Measurements from ENCODE around the gene ARSI. TPM values are rescaled to one million over a fixed set of nuclear protein-coding genes. Genes with fewer than 3 reads are reported as not detected.
A peak's percentile ranks its signal among the peaks of the same experiment; 100 is the strongest.

Gene ARSI
- total and polyA plus RNA-seq, 2 of the 13 experiments (the other 11 are each of a cell fraction or from before 2014, with no cell fraction given), result 4.2 to 33.9 TPM

- TF ChIP-seq MBNL3 (CRISPR knock-in tag; conservative IDR thresholded peaks at IDR 0.05) (no peak), ZSCAN12 (CRISPR knock-in tag; IDR thresholded peaks at IDR 0.05) (no peak), ZNF431 (CRISPR knock-in tag; IDR thresholded peaks at IDR 0.05; ENCODE audit: borderline replicate concordance, low read depth) (no peak), FOSL2 (CRISPR knock-in tag; IDR thresholded peaks at IDR 0.05) (peak; percentile 97), TARDBP (CRISPR knock-in tag; IDR thresholded peaks at IDR 0.05) (0 out of 2 replicates have a peak, but pooled peaks have one; percentile 11), ZNF878 (CRISPR knock-in tag; IDR thresholded peaks at IDR 0.05) (no peak), ZSCAN21 (CRISPR knock-in tag; IDR thresholded peaks at IDR 0.05; ENCODE audit: borderline replicate concordance) (peak; percentile 55), SAP130 (CRISPR knock-in tag; IDR thresholded peaks at IDR 0.05; ENCODE audit: low read depth) (peak; percentile 58; the same call in 1 of the 2 replicates), NFKB2 (CRISPR knock-in tag; IDR thresholded peaks at IDR 0.05; ENCODE audit: borderline replicate concordance) (no peak), YY1 (IDR thresholded peaks at IDR 0.05; ENCODE audit: insufficient read depth, insufficient replicate concordance, low read depth, low read length) (peak; percentile 32), SNAPC2 (CRISPR knock-in tag; IDR thresholded peaks at IDR 0.05) (no peak), TEAD3 (CRISPR knock-in tag; optimal IDR thresholded peaks at IDR 0.05; ENCODE audit: borderline replicate concordance) (peak; percentile 75), THAP9 (CRISPR knock-in tag; IDR thresholded peaks at IDR 0.05; ENCODE audit: borderline replicate concordance) (0 out of 2 replicates have a peak, but pooled peaks have one; percentile 29), ZNF275 (CRISPR knock-in tag; IDR thresholded peaks at IDR 0.05; ENCODE audit: borderline replicate concordance) (no peak), USF2 (IDR thresholded peaks at IDR 0.05; ENCODE audit: low read depth, low read length) (no peak), USF2 (CRISPR knock-in tag; IDR thresholded peaks at IDR 0.05; ENCODE audit: borderline replicate concordance) (no peak), MLLT10 (CRISPR knock-in tag; IDR thresholded peaks at IDR 0.05) (no peak), RARA (CRISPR knock-in tag; IDR thresholded peaks at IDR 0.05) (peak; percentile 85), TCF12 (IDR thresholded peaks at IDR 0.05) (no peak), TCF12 (CRISPR knock-in tag; IDR thresholded peaks at IDR 0.05) (no peak), NFATC3 (CRISPR knock-in tag; IDR thresholded peaks at IDR 0.05) (no peak), ZNF766 (CRISPR knock-in tag; IDR thresholded peaks at IDR 0.05; ENCODE audit: borderline replicate concordance) (no peak), MTERF4 (CRISPR knock-in tag; IDR thresholded peaks at IDR 0.05) (no peak)
These were observed 14.6 kb upstream of the ARSI start (continued) for GRCh38 chr5:150317048-150318003.
